Midbrain (tissue), 1 donor: ENCODE data around the gene TRAPPC1.
"Not testable (repeated sequence)": the region's sequence is repeated elsewhere in the genome, so short reads cannot be mapped to it uniquely, and the experiment has no call there.

ENCODE experiments used
- DNase-seq: peaks from one replicate; lab custom pipeline; 2025; lab: John Stamatoyannopoulos, UW

The TRAPPC1 gene

GRCh38 chr17:7931709-7932482 lies at the start of gene TRAPPC1, which contains the start of gene CNTROB:
TSS of gene TRAPPC1 (minus strand) at chr17:7931946. CDS start at chr17:7931829, 117 bp downstream.
TSS of gene CNTROB (plus strand) at chr17:7932206. CDS start at chr17:7933080, 874 bp downstream.
- peak; percentile 99 for DNase-seq

DNA sequence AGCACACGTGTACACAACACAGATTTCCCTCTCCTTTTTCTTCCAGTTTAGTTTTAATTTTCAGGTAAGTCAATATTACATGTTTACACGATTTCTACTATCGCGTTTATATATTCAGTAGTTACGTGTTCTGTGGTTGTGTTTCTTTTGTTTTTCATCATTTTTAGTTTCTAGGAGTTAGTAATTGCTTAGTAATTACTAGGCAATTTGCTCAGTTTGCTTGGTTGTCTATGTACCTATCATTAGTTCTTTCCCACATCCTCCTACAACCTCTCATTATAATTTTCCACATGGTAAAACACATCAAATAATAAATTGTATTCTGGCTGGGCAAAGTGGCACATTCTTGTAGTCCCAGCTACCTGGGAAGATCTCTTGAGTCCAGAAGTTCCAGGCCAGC lies 46.1 kb upstream of the TRAPPC1 start:
- DNase-seq: no peak

DNA sequence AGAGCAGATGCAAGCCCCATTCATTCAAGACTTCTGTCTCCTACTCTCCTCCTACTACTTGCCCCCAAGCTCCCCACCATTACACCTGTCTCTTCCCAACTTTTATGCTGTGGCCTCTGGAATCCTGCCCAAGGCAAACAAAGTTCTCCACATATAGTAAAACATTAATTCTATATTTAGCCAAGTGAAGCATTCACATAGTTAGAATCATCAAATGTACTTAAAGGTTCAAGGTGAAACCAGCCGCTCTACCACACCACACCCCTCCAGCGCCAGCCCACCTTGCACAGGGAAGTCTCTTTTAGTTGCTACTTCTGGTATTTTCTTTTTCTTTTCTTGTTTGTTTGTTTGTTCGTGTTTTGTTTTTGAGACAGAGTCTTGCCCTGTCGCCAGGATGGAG lies 45.3 kb upstream of the TRAPPC1 start:
- DNase-seq: no peak

DNA sequence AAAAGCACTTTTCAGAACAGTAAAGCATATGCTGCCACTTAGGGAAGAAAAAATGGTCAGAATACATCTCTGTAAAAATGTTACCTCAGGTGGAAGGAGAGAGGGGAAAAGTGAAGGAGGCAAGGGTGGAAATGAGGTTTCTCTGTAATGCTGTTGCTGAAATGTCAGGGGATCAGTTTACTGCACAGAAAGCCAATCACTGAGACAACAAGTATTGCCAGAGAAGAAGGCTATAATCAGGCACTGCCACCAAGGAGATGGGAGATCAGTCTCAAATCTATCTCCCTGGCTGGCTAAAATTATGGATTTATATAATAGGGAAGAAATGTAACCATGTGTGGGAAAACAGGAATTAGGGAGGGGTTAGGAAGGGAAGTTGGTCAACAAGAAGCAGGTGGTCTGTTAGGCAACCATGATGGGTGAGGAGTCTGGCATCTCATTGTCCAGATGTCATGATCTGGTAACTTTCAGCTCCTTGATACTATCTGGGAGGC lies 42.9 kb upstream of the TRAPPC1 start:
- no peak for DNase-seq

DNA sequence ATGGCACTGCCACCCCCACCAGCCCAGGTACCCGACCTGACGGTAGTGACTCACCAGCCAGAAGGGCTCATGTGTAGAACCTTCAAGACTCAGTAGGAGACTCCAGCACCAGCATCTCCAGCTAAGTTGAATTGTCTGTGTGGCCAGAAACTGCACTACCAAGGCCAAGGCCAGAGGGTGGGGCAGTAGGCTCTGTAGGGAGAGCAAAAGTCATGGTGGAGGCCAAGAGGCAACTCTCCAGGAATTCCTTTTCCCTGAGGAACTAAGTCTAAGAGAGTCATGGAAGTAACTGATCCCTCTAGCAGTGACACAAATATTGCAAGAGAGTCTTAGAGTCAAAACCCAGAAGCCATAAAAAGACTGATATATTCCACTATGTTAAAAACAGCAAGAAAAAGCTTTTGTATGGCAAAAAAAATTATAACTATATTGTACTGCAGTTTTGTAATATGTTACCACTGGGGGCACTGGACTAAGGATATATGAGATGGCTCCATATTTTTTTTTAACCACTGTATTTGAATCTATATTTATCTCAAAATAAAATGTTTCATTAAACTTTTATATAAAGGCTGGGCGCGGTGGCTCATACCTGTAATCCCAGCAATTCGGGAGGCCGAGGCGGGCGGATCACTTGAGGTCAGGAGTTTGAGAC lies 40.5 kb upstream of the TRAPPC1 start:
- no peak for DNase-seq

DNA sequence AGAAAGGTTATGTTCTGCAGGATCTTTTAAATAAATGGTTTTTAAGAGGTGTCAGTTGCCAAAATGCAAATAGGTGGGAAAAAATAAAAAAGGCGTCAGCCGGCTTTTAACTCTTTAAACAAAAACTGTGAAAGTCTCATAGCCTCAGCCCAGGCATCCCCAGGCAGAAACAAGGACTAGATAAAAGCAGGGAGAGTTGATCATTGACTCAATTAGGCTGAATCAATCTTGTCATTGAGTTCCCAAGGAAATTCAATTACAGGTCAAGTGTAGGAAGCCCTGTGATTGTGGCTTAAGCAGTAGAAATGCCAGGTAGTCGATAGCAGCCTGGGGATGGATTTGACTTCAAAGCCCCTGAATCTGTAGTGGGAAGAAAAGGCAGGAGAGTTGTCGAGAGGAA lies 39.9 kb upstream of the TRAPPC1 start:
- no peak for DNase-seq

GRCh38 chr17:7969433-7969832 lies 37.7 kb upstream of the TRAPPC1 start:
- DNase-seq: no peak

DNA sequence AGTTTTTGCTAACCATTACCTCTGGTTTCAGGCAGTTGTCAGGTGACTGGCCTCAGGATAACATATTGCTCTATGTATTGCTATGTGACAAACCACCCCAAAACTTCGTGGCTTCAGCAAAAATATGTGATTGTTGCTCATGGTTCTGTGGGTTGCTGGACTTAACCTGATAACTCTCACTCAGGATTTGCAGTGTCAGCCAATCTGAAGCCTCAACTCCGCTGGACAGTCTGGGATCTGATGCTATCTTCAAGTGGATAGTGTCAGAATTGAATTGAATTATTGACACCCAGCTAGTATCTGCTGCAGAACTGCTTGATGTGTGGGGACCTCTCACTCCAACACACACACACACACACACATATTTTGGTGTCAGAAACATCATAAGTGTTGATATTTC lies 36.0 kb upstream of the TRAPPC1 start:
- DNase-seq: no peak

DNA sequence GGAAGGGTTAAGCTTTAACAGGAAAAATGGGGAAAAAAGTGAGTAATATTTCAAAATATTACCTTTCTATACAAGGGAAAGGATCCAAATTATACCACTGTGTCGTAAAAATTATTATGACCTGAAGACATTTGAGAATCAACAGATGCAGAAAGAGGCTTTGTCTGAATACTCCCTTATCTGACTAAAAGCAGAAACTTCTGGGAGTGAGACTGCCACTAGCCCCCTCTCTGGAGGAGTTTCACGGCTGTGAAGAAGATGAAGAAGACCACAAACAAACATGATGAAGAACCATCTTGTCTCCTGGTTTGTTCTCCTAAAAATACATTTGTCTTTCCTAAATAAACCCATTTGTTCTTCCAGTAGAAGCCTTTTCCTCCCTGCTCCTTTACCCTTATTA lies 29.7 kb upstream of the TRAPPC1 start:
- no peak for DNase-seq

DNA sequence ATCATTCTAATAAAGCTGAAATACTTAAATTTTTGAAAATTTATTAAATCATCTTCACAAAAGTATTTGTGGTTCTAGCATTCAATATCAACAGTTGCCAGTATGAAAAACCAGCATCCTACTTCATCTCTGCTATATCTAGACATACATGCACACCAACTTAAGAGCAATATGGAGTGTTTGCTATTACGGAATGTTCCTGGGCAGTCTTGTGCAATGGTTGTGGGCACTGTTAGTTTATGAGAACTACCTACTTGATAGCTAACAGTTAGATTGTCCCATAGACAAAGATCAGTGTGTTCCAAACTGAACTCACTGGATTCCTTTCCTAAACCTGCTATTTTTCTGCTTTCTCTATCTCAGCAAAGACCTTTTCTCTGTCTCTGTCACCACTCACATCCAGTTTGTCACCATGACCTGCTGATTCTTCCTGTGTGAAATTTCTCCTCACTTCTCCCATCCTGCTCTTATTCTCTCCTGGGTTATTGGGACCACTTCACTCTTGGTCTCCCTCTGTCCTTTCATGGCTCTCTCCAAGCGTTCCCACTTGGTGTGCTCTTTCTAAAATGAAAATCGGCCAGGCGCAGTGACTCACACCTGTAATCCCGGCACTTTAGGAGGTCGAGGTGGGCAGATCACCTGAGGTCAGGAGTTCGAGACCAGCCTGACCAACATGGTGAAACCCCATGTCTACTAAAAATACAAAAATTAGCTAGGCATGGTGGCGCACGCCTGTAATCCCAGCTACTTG lies 27.9 kb upstream of the TRAPPC1 start:
- DNase-seq: no peak

DNA sequence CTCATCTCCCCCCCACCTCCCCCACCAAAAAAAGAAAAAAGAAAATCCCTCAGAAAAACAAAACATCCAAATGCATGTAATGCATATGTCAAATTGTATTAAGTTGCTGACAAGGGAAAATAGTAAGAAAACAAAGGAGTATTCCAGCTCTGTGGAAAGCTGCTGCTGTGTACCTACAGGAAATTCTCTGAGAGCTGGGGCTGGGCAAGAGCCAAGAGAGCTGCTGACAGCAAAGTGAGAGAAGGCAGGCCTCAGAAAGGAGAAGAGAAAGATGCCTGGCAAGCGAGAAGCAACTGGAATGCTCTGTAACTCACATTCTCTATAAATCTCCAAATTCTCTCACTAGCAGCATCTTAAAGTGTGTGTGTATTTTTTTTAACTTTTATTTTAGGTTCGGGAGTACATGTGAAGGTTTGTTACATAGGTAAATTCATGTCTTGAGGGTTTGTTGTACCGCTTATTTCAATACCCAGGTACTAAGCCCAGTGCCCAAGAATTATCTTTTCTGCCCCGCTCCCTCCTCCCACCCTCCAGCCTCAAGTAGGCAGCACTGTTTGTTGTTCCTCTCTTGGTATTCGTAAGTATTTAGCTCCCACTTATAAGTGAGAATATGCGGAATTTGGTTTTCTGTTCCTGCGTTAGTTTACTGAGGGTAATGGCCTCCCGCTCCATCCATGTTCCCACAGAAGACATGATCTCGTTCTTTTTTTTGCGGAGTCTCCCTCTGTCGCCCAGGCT lies 24.7 kb upstream of the TRAPPC1 start:
- DNase-seq: no peak

- no peak for DNase-seq
Observed at GRCh38 chr17:7955414-7956227, 23.9 kb upstream of the TRAPPC1 start.

- DNase-seq: not testable (repeated sequence)
Observed at GRCh38 chr17:7953266-7953665, 21.5 kb upstream of the TRAPPC1 start.

- no peak for DNase-seq
Observed at GRCh38 chr17:7951143-7951792, 19.5 kb upstream of the TRAPPC1 start.

DNA sequence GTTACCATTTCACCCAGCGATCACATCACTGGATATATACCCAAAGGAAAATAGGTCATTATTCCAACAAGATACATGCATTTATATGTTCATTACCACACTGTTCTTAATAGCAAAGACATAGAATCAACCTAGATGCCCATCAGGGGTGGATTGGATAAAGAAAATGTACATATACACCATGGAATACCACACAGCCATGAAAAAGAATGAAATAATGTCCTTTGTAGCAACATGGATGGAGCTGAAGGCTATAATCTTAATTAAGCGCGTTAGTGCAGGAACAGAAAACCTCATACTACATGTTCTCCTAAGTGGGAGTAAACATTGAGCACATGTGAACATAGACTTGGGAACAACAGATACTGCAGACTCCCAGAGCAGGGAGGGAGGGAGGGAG lies 18.8 kb upstream of the TRAPPC1 start:
- DNase-seq: no peak

- no peak for DNase-seq
Observed at GRCh38 chr17:7947651-7948050, 15.9 kb upstream of the TRAPPC1 start.

- no peak for DNase-seq
Observed at GRCh38 chr17:7946441-7946840, 14.7 kb upstream of the TRAPPC1 start.

DNA sequence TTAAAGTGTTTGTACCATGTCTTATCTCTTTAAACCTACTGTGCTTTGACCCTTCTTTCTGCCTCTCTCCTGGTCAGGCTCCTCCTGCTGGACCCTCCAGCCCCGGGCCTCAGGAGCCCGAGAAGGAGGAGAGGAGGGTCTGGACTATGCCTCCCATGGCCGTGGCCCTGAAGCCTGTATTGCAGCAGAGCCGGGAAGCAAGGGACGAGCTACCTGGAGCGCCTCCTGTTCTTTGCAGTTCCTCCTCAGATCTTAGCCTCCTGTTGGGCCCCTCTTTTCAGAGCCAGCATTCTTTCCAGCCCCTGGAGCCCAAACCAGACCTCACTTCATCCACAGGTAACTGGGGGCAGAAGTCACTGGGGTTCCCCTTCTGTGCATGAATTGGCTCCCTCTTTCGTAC lies 13.9 kb upstream of the TRAPPC1 start:
- DNase-seq: no peak

DNA sequence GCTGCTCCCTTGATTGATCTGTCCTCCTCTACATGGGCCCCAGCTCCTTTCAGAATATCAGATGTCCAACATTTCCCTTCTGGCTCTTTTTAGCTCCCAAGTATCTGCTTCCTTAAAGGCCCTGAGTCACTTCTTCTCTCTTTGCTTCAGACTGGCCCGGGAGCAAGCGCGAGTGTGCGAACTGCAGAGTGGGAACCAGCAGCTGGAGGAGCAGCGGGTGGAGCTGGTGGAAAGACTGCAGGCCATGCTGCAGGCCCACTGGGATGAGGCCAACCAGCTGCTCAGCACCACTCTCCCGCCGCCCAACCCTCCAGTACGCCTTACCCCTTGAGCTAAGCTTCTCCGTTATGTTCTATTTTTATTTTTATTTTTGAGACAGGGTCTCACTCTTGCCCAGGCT lies 12.6 kb upstream of the TRAPPC1 start:
- no peak for DNase-seq

DNA sequence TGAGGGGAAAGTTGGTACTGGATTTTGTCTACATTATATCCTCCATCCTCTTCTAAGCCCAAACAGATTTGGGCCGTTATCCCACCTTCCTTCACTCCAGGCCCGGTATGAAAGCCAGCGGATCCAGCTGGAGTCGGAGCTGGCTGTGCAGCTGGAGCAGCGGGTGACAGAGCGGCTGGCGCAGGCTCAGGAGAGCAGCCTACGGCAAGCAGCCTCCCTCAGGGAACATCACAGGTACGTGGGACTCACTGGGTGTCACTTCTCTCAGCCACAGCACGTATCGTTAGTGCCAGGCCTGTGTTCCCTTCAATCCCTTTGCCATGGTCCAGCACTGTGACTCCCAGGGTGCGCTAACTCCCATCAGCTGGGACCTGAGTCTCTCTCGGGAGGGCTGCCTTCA lies 11.5 kb upstream of the TRAPPC1 start:
- DNase-seq: no peak

DNA sequence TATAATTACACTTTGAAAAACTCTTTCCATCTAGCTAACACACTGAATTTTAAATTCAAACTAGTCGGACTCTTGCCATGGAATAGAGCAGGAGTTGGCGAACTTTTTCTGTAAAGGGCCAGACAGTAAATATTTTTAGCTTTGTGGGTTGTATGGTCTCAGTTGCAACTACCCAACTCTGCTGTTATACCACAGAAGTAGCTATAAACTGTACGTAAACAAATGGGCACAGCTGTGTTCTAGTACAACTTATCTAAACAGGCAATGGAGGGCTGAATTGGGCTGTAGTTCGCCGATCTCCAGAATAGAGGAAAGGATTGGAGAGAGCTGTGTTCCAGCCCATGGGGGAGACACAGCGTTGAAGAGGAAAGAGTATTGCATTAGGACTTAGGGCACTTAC lies 9.0 kb upstream of the TRAPPC1 start:
- no peak for DNase-seq
